GM10266 (cell line): ENCODE results near the gene RHBDL3.

Experiments used
- DNase-seq: peaks from one replicate; pipeline ENCODE4 v3.0.0; 2012; ENCODE audit errors: extremely low spot score
- TF ChIP-seq, protein P1 (sequence below): IDR thresholded peaks from 2 replicates; pipeline ENCODE4 v1.5.1; 2012; ENCODE audit warnings: mild to moderate bottlenecking, low read depth; ENCODE audit not compliant: control insufficient read depth, insufficient read depth; ENCODE audit errors: missing control alignments

RHBDL3 gene

DNA sequence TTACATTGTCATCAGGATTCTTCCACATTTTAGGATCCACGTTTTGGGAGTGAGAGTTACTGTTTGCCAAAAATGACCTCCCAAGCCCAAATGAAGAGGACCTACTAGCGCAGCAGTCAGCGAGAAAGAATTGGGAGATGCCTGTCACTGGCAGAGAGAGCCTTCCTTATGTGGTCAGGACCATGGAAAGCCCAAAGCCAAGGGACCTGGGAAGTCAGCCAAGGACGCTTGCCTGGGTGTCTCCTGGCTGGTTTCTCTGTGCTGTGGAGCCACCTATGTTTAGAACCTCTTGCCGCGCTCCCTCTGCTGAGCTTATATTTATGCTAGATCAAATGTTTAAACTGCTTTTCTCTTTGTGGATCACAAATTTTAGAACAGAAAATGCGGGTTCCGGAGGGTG, 24.9 kb upstream of the RHBDL3 start:
- DNase-seq = no peak
- TF ChIP-seq, protein P1, sequence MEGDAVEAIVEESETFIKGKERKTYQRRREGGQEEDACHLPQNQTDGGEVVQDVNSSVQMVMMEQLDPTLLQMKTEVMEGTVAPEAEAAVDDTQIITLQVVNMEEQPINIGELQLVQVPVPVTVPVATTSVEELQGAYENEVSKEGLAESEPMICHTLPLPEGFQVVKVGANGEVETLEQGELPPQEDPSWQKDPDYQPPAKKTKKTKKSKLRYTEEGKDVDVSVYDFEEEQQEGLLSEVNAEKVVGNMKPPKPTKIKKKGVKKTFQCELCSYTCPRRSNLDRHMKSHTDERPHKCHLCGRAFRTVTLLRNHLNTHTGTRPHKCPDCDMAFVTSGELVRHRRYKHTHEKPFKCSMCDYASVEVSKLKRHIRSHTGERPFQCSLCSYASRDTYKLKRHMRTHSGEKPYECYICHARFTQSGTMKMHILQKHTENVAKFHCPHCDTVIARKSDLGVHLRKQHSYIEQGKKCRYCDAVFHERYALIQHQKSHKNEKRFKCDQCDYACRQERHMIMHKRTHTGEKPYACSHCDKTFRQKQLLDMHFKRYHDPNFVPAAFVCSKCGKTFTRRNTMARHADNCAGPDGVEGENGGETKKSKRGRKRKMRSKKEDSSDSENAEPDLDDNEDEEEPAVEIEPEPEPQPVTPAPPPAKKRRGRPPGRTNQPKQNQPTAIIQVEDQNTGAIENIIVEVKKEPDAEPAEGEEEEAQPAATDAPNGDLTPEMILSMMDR = no peak

DNA sequence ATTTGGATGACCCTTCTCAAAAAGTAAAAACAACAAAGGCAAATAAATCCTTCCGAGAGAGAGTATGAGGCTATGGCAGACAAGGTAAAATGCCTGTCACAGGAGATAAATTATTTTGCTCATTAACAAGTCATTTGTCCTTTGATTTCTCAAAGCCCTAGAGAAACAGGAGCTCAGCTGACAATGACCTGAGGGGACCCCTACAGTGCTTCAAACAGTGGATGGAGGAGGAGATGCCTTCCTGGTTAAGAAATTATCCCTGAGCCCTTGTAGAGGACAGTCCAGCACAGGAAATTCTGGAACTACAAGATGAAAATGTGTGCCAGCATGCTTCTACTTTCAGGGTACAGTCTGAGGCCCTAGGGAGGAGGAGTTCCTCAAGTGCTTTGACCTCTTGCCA, 24.0 kb upstream of the RHBDL3 start:
- DNase-seq = no peak
- TF ChIP-seq, protein P1 = no peak

DNA sequence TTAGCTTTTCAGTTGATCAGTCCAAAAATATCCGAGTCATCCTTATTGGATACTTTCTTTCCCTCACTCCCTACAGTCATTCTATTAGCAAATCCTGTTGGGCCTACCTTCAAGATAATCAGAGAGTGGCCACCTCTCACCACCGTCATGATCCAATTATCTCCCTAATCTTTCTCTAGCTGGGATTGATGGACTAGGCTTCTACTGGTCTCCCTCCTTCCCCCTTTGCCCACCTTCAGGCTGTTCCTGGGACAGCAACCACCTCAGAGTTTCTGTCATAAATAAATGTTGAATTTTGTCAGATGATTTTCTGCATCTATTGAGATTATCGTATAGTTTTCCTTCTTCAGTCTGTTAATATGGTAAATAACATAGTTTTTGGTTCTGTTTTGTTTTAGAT, 16.2 kb upstream of the RHBDL3 start:
- TF ChIP-seq, protein P1 = no peak
- no peak for DNase-seq

DNA sequence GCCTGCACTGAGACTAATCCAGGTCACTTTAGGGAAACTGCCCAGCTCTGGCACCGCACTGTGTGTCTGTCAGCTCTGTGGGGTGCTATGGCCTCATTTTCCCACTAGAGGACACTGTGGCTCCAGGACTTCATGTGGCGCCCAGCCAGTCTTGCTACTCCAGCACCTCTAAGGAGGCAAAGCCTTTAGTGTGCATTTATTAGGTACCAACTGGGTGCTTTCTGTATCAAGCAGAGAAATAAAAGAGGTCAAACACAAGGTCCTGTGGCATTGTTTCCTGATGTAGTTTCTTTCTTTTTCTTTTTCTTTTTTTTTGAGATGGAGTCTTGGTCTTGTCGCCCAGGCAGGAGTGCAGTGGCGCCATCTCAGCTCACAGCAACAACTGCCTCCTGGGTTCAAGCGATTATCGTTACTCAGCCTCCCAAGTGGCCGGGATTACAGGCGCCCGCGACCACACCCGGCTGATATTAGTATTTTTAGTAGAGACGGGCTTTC, 12.5 kb upstream of the RHBDL3 start:
- TF ChIP-seq, protein P1 = peak; percentile 95
- DNase-seq = peak; percentile 82

DNA sequence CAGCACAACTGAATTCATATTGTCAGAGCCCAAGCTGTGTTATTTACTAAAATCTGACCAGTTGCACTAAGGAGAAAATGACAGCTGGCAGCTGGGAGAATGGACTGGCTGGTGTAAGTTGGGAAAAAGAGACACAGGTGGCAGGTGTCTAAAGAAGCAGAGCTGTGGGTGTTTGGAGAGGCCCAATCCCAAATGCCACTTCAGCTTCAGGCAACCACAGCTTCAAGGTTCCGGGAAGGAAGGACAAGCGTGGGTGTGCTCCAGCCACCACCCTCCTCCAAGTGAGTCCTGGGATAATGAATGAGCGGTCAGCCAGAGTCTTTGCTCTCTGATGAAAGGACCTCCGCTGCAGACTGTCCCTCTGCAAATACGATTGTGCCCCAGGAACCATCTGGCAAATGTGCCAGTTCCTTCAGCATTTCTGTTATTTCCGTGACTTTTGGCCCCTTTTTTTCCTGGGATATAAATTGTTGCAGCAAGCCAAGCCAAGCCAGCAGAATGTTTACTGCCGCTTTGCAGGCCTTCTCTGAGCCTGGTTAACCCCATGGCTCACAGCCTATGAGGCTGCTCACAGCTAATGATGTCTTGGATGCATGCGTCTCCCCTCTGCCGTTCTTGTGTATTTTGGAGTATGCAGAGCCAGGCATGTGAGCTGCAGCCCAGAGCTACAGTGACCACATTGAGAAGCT, 9.5 kb upstream of the RHBDL3 start:
- DNase-seq = no peak
- TF ChIP-seq, protein P1 = no peak

DNA sequence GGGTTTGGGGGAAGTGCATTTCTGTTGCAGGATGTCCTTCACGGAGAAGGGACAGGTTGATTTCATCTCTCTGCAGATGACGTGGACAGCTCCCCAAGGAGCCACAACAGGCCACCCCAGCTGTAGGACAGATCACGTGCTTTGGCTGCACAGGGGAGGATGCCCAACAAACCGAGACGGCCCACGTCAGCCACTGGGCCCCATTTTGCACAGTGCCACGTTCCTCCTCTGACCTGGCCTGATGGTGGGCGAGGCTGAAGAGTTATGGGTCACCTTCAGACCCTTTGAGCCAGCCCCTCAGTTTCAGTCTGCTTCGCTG, 9.0 kb upstream of the RHBDL3 start:
- TF ChIP-seq, protein P1 = no peak
- DNase-seq = no peak

DNA sequence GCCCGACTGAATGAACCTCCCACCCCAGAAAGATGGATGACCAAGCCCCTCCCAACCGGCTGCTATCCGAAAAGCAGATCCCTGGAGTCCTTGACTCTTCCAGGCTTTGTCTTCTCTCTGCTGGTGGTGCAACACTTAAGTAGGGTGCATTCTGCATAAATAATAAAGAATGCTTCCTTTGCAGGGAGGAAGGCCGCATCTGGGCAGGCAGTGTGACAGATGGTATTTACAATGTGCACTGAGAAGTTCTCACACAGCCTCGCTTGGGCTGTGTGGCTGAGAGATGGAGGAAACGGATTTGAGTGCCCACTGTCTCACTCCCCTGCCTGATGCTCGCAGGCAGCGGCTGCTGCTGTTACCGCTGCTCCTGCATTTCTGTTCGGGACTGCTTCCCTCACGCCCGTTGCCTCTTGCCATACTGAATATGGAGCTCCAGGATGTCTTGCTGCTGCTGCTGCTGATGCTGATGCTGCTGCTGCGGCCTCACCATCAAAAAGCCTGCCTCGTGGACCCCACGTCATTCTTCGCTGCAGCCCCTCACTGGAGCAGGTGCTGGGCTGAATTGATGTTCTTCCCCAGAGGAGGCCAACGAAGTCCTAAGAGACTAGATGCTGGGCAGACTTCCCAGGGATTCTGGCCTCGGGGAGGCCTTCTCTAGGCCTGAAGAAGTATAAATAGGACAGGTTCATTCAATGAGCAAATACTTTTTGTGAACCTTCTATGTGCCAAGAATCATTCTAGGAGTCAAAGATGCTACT, 7.1 kb upstream of the RHBDL3 start:
- TF ChIP-seq, protein P1 = no peak
- no peak for DNase-seq
